Raji (cell line): ENCODE data around the gene FHL1.

ENCODE experiments used
- POLR2A ChIP-seq: IDR thresholded peaks from 2 replicates; pipeline ENCODE4 v1.6.1; 2011; ENCODE audit warnings: low read depth, low read length, control low read depth; ENCODE audit not compliant: insufficient read depth

FHL1 gene

DNA sequence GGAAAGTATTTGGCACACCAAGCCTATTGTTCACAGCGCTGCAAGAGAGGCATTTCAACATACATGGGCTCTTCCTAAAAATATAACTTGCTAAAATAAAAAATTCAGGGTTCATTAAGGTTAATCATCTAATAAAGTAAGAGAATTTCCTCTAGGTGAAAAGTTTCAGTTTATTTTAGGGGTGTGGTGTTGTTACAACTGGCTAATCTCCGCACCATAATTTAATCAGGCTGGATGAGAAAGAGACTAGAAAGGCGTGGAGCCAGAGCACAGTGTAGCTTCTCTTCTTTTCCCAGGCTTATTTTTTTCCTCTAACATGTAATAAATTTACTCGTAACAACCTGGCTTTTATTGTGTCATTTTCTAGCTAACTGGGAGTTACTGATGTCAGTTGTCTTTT, 47.9 kb downstream of the FHL1 start:
- TF ChIP-seq POLR2A = no peak

- TF ChIP-seq POLR2A = no peak
These were observed 49.4 kb downstream of the FHL1 start for GRCh38 chrX:136196691-136197155.

GRCh38 chrX:136198010-136198409, 50.7 kb downstream of the FHL1 start:
- TF ChIP-seq POLR2A = no peak

DNA sequence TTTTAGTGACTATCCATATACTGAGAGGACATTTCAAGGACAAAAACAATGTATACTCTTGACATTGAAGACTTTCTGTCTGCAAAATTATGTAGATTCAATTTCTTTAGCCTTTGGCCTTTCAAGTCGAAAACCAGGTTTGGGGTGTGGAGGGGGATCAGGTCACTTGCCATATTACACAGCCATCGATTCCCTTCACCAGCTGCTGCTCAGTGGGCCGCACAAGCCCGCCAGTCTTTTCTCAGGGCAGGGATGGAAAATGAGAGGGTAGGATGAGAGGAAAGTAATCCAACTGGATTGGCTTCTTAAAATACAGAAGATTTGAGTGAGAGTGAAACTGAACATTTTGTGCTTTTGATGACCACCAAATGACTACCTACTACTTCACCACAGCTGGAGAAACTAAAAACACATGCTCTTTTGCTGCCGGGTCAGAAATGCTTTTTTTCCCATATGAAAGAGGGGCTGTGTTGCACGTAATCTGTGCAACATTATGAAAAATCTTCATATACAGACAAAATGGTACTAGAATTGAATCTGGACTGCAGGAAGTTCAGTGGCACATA, 51.4 kb downstream of the FHL1 start:
- no peak for TF ChIP-seq POLR2A

- TF ChIP-seq POLR2A = no peak
These were observed 52.0 kb downstream of the FHL1 start for GRCh38 chrX:136199365-136199764.

DNA sequence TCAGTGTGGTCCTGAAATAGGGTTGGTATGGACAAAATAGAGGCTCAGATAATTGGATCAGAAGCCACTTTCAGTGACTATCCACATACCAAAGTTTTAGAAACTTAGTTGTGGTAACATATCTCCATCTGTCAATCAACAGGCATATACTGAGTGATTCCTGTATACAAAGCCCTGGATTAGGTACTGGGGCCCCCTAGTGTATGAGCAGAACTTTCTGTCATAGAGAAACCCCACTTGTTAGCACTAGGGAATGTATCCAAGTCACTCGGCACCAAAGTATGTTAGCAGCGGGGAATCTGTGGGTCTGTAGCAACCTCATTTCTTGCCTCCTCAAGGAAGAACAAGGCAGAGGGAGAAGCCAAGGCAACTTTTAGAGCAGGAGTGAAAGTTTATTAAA, 53.1 kb downstream of the FHL1 start:
- TF ChIP-seq POLR2A = no peak

DNA sequence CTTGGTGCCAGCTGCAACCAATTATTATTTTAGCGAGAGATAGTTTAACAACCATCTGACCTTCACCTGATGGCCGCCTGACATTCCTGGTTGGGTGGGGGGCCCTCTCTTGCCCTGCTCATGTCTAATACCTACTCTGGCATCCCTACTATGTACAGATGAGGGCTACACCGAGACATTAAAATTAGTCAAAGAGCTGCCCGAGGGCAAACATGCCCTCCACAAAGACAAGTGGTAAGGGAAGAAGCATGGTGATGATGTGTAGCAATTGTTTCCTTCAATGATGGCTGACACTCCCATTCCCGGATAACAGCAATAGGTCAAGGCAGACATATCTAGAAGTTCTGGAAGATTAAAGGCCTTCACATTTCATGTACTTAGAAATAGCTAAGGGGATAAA, 54.3 kb downstream of the FHL1 start:
- no peak for TF ChIP-seq POLR2A

- TF ChIP-seq POLR2A = no peak
These were observed 55.6 kb downstream of the FHL1 start for GRCh38 chrX:136202889-136203288.

DNA sequence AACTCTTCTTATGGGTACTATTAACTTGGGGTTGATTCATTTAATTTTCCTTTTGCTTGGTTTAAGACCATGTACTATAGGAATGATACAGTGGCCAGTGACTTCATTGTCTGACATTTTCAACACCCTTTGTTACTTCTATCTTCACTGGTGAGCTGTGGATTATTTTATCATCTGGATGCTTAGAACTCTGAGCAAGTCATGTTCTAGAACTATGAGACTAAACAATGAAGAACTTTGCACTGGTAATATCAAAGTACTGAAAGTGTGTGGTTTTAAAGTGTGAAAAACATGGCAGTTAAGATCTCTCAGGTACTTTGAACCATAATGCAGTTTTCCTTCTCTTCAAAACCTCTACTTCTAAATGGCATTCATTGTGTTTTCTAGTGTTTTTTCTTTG, 56.1 kb downstream of the FHL1 start:
- no peak for TF ChIP-seq POLR2A

GRCh38 chrX:136203951-136204350, 56.6 kb downstream of the FHL1 start:
- no peak for TF ChIP-seq POLR2A

- no peak for TF ChIP-seq POLR2A
These were observed 57.2 kb downstream of the FHL1 start for GRCh38 chrX:136204571-136204970.

DNA sequence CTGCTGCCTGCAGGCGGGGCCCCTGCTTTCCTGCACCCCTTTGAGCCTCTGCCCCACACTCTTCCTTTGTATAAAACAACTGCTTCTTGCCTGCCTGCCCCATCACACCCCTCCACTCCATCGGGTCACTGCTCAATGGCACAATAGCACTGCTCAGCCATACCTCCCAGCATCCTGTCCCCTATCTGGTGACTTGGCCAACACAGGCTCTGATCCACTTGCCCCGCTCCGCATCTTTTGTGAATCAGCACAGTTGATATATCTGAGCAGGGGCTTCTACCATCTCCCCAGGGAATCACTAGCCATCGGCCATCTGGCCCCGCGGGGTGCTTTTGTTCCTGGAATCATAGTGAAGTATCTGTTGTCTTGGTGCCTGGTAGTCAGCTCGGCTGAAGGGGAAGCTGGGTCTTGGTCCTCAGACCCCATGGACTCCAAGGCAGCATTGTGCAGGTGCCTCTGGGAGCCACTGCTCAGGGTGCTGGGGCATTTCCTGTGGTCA, 58.6 kb downstream of the FHL1 start:
- no peak for TF ChIP-seq POLR2A

DNA sequence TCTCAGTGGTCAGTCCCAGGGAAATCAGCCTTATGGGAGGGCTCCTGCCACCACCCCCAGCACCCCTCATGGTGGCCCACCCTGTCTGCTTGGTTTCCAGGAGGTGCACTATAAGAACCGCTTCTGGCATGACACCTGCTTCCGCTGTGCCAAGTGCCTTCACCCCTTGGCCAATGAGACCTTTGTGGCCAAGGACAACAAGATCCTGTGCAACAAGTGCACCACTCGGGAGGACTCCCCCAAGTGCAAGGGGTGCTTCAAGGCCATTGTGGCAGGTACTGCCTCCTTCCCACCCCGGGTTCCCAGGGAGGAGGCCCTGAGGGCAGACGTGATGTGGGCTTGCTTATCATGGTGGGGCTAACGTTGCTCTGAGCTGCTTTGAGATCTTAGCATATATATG, 59.6 kb downstream of the FHL1 start:
- TF ChIP-seq POLR2A = no peak

- TF ChIP-seq POLR2A = no peak
These were observed 60.2 kb downstream of the FHL1 start for GRCh38 chrX:136207546-136207945.

GRCh38 chrX:136209016-136209738, 61.8 kb downstream of the FHL1 start:
- TF ChIP-seq POLR2A = no peak

DNA sequence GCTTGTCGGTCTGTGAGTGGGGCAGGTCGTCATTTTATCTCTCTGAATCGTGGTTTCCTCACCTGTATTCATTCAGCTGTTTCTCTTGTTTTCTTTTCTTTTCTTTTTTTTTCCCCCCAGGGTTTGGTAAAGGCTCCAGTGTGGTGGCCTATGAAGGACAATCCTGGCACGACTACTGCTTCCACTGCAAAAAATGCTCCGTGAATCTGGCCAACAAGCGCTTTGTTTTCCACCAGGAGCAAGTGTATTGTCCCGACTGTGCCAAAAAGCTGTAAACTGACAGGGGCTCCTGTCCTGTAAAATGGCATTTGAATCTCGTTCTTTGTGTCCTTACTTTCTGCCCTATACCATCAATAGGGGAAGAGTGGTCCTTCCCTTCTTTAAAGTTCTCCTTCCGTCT, 62.4 kb downstream of the FHL1 start:
- TF ChIP-seq POLR2A = no peak

- no peak for TF ChIP-seq POLR2A
These were observed 62.9 kb downstream of the FHL1 start for GRCh38 chrX:136210243-136210642.
